C1 segment of cervical spinal cord (tissue), 14 donors: Measurements from ENCODE around the gene DAZAP1.
"Not testable (repeated sequence)": the region's sequence is repeated elsewhere in the genome, so short reads cannot be mapped to it uniquely, and the experiment has no call there.

ENCODE experiments used
- DNase-seq, 14 donors: peaks; one replicate each; lab custom pipeline; 2025; lab: John Stamatoyannopoulos, UW

The DAZAP1 gene

GRCh38 chr19:1410136-1410786 is 2.9 kb downstream of the DAZAP1 start:
- DNase-seq, result peak in 1 of 14 donors; percentile 35

GRCh38 chr19:1410789-1411188 is 3.4 kb downstream of the DAZAP1 start:
- no peak for DNase-seq

- peak in 13 of 14 donors; percentile 20 to 93 (median 81) for DNase-seq
Measured at GRCh38 chr19:1411255-1412191, 4.1 kb downstream of the DAZAP1 start.

GRCh38 chr19:1412323-1412923 is 5.0 kb downstream of the DAZAP1 start:
- DNase-seq, result peak in 1 of 14 donors; percentile 67

- peak in 1 of 14 donors; percentile 48 for DNase-seq
Measured at GRCh38 chr19:1412995-1413800, 5.8 kb downstream of the DAZAP1 start.

GRCh38 chr19:1416014-1416841 is 8.8 kb downstream of the DAZAP1 start:
- DNase-seq, result peak in 1 of 14 donors; percentile 46

GRCh38 chr19:1417145-1417544 is 9.8 kb downstream of the DAZAP1 start:
- DNase-seq, result peak in 3 of 14 donors; percentile 19 to 50 (median 30)

GRCh38 chr19:1417681-1418495 is 10.5 kb downstream of the DAZAP1 start:
- DNase-seq, result peak in 1 of 14 donors; percentile 42

- DNase-seq, result no peak
Measured at GRCh38 chr19:1418496-1418775, 11.1 kb downstream of the DAZAP1 start.

- DNase-seq, result no peak
Measured at GRCh38 chr19:1418951-1419738, 11.8 kb downstream of the DAZAP1 start.

- not testable (repeated sequence) for DNase-seq
Measured at GRCh38 chr19:1420085-1420484, 12.7 kb downstream of the DAZAP1 start.

- DNase-seq, result no peak
Measured at GRCh38 chr19:1420590-1420989, 13.2 kb downstream of the DAZAP1 start.

GRCh38 chr19:1421218-1421957 is 14.0 kb downstream of the DAZAP1 start:
- DNase-seq, result no peak

- no peak for DNase-seq
Measured at GRCh38 chr19:1421958-1422305, 14.5 kb downstream of the DAZAP1 start.

- no peak for DNase-seq
Measured at GRCh38 chr19:1422360-1422759, 15.0 kb downstream of the DAZAP1 start.

- no peak for DNase-seq
Measured at GRCh38 chr19:1422943-1423342, 15.6 kb downstream of the DAZAP1 start.

- no peak for DNase-seq
Measured at GRCh38 chr19:1423436-1424191, 16.2 kb downstream of the DAZAP1 start.
